Progenitor cell of endocrine pancreas (in vitro differentiated cells): Measurements from ENCODE around the gene CUEDC2. TPM values are rescaled to one million over a fixed set of nuclear protein-coding genes. Genes with fewer than 3 reads are reported as not detected.

ENCODE experiments used
- DNase-seq: peaks from one replicate; pipeline ENCODE4 v3.0.0; 2021; ENCODE audit warnings: low spot score; ENCODE audit not compliant: unreplicated experiment
- H3K27ac Mint-ChIP-seq: 2 replicates; pipeline ENCODE4 v1.8.0; 2021; ENCODE audit warnings: mild to moderate bottlenecking, moderate library complexity, mixed read lengths
- H3K27me3 Mint-ChIP-seq: 2 replicates; pipeline ENCODE4 v1.8.0; 2021; ENCODE audit warnings: mixed read lengths
- H3K36me3 Mint-ChIP-seq: 2 replicates; pipeline ENCODE4 v1.8.0; 2022; ENCODE audit warnings: mixed read lengths; ENCODE audit not compliant: insufficient read depth
- H3K4me1 Mint-ChIP-seq: 2 replicates; pipeline ENCODE4 v1.8.0; 2021; ENCODE audit warnings: low read depth, mixed read lengths
- H3K4me3 Mint-ChIP-seq: 2 replicates; pipeline ENCODE4 v1.8.0; 2021; ENCODE audit warnings: low read depth, mild to moderate bottlenecking, moderate library complexity, mixed read lengths
- H3K9me3 Mint-ChIP-seq: 2 replicates; pipeline ENCODE4 v1.8.0; 2021; ENCODE audit warnings: low read depth, mixed read lengths
- CTCF ChIP-seq: fragments of 200-600 bp; sonication (generic); IDR thresholded peaks from one replicate; pipeline ENCODE4 v1.5.0; 2021; ENCODE audit warnings: antibody characterized with exemption, mild to moderate bottlenecking; ENCODE audit not compliant: unreplicated experiment
- total RNA-seq: library from RNA; stranded (reverse); gene quantifications from 2 replicates; pipeline ENCODE4 v1.2.1, GENCODE V29; 2021

The CUEDC2 gene
- total RNA-seq, 1 donor from 2014 or later, result 69.9 TPM

GRCh38 chr10:102449321-102450123, 17.1 kb upstream of the CUEDC2 start:
- Mint-ChIP-seq H3K27me3 (no peaks in the 10 kb centered on the region), H3K4me1 (peaks cover 20% of the 10 kb centered on the region)
- no peak for TF ChIP-seq CTCF

GRCh38 chr10:102444851-102445250, 12.5 kb upstream of the CUEDC2 start:
- H3K4me3 Mint-ChIP-seq, result no peak overlapping the region
- H3K27ac Mint-ChIP-seq, result no peak overlapping the region
- H3K36me3 Mint-ChIP-seq, result no peaks in the 10 kb centered on the region
- DNase-seq, result no peak
- H3K9me3 Mint-ChIP-seq, result no peaks in the 10 kb centered on the region
- TF ChIP-seq CTCF, result no peak
- no peaks in the 10 kb centered on the region for H3K27me3 Mint-ChIP-seq
- peaks cover 6% of the 10 kb centered on the region for H3K4me1 Mint-ChIP-seq

More at GRCh38 chr10:102449321-102450123, 17.1 kb upstream of the CUEDC2 start:
- H3K9me3 Mint-ChIP-seq, result no peaks in the 10 kb centered on the region
- peak overlapping the region; percentile 91 for H3K27ac Mint-ChIP-seq
- H3K4me3 Mint-ChIP-seq, result peak overlapping the region; percentile 90
- peak; percentile 51 for DNase-seq
- H3K36me3 Mint-ChIP-seq, result peaks cover 5% of the 10 kb centered on the region

GRCh38 chr10:102438374-102438773, 6.0 kb upstream of the CUEDC2 start:
- Mint-ChIP-seq H3K27ac (no peak overlapping the region), H3K27me3 (peaks cover 23% of the 10 kb centered on the region), H3K4me3 (no peak overlapping the region), H3K9me3 (no peaks in the 10 kb centered on the region), H3K4me1 (peaks cover 2% of the 10 kb centered on the region), H3K36me3 (no peaks in the 10 kb centered on the region)
- no peak for DNase-seq
- TF ChIP-seq CTCF, result no peak

GRCh38 chr10:102437515-102437914, 5.1 kb upstream of the CUEDC2 start:
- peaks cover 2% of the 10 kb centered on the region for H3K4me1 Mint-ChIP-seq
- no peaks in the 10 kb centered on the region for H3K9me3 Mint-ChIP-seq
- H3K27me3 Mint-ChIP-seq, result peaks cover 23% of the 10 kb centered on the region
- no peaks in the 10 kb centered on the region for H3K36me3 Mint-ChIP-seq
- no peak overlapping the region for H3K27ac Mint-ChIP-seq
- DNase-seq, result no peak
- no peak for TF ChIP-seq CTCF
- H3K4me3 Mint-ChIP-seq, result no peak overlapping the region

- no peak overlapping the region for H3K4me3 Mint-ChIP-seq
- no peak for DNase-seq
- peaks cover 23% of the 10 kb centered on the region for H3K27me3 Mint-ChIP-seq
- H3K9me3 Mint-ChIP-seq, result no peaks in the 10 kb centered on the region
- H3K4me1 Mint-ChIP-seq, result peaks cover 8% of the 10 kb centered on the region
- peak overlapping the region; percentile 57 for H3K27ac Mint-ChIP-seq
- H3K36me3 Mint-ChIP-seq, result no peaks in the 10 kb centered on the region
- no peak for TF ChIP-seq CTCF
These were observed 3.9 kb upstream of the CUEDC2 start for GRCh38 chr10:102436312-102436711.
